NCI-H1092 treated with DMSO at 0.1 percent for 48 hours (cell line): ENCODE results near the gene RBM15.

ENCODE experiments used
- DNase-seq: peaks from one replicate; lab custom pipeline; 2025; lab: John Stamatoyannopoulos, UW

RBM15 gene

GRCh38 chr1:110348050-110348449 lies 8.9 kb downstream of the RBM15 start:
- no peak for DNase-seq

- DNase-seq = no peak
These were observed 9.6 kb downstream of the RBM15 start for GRCh38 chr1:110348771-110349170.

GRCh38 chr1:110350360-110350759 lies 11.2 kb downstream of the RBM15 start:
- DNase-seq = no peak

DNA sequence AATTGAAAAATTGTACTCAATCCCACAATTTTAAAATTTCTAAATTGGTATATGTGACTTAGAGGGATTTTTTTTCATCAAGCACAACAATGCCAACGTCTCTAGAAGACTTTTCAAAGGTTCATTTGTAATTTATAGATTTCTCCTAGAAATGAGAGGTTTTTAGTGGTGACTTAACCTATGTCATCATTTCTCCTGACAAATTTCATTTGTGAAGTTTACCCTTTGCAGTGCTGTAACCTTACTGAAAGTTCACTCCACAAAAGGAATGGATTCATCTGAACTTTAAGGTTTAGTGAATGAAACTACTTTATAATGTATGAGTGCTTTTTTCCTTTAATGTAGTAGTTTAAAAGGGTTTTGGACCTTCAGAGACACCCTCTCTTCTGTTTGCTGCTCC lies 16.1 kb downstream of the RBM15 start:
- DNase-seq = no peak

DNA sequence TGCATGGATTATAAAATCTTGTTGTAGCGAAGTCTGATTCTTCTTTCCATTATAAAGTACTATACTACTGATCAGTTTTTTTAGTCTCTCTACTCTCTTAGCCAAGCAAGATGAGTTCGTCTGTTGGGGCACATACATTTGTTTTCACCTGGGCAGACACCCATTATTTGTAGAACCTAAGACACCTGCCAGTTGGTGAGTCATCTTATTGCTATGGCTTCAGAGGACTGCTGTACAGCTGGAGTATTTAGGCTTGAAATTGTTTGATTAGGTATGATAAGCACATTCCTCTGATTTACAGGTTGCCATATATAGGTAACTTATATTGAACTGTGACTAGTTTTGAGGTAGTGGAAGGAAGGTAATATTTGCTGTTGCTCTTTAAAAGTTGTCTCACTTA lies 17.2 kb downstream of the RBM15 start:
- no peak for DNase-seq

GRCh38 chr1:110360431-110360830 lies 21.3 kb downstream of the RBM15 start:
- DNase-seq = no peak

DNA sequence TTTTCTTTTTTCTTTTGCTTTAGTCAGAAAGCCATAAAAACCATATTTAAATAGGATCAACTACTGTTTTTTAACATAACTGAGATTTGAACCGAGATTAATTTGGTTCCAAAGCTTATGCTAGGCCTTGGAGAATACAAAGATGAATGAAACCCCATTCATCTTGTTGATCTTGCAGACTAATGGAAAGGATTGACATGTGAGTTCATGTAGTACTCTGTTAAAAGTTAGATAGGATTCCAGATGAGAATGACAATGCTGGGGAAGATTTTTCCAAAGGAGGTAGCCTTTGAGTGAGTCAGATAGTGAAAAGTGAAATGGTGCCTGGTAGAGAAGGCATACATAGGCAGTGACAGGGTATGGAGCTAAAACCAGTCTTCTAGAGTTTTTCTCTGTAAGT lies 22.7 kb downstream of the RBM15 start:
- DNase-seq = no peak

GRCh38 chr1:110364221-110364620 lies 25.0 kb downstream of the RBM15 start:
- no peak for DNase-seq

GRCh38 chr1:110370827-110371226 lies 31.6 kb downstream of the RBM15 start:
- no peak for DNase-seq

- DNase-seq = no peak
These were observed 36.3 kb downstream of the RBM15 start for GRCh38 chr1:110375490-110375889.

GRCh38 chr1:110380672-110381283 lies 41.6 kb downstream of the RBM15 start:
- no peak for DNase-seq

DNA sequence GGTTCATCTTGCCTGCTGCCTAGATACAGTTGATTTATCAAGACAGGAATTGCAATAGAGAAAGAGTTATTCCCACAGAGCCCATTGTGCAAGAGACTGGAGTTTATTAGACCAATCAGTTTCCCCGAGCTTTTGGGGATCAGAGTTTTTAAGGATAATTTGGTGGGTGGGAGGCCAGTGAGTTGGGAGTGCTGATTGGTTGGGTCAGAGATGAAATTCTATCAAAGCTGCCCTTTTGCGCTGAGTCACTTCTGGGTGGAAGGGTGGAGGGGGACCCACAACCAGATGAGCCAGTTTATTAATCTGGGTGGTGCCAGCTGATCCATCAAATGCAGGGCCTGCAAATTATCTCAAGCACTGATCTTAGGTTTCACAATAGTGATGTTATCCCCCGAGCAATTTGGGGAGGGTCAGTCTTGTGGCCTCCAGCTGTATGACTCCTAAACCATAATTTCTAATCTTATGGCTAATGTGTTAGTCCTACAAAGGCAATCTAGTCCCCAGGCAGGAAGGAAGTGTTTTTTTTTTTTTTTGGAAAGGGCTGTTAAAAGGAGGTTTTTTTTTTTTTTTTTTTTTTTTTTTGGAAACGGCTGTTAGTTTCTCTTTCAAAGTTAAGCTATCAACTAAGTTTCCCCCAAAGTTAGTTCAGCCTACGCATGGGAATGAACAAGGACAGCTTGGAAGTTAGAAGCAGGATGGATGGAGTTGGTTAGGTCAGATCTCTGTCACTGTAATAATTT lies 44.2 kb downstream of the RBM15 start:
- DNase-seq = no peak

DNA sequence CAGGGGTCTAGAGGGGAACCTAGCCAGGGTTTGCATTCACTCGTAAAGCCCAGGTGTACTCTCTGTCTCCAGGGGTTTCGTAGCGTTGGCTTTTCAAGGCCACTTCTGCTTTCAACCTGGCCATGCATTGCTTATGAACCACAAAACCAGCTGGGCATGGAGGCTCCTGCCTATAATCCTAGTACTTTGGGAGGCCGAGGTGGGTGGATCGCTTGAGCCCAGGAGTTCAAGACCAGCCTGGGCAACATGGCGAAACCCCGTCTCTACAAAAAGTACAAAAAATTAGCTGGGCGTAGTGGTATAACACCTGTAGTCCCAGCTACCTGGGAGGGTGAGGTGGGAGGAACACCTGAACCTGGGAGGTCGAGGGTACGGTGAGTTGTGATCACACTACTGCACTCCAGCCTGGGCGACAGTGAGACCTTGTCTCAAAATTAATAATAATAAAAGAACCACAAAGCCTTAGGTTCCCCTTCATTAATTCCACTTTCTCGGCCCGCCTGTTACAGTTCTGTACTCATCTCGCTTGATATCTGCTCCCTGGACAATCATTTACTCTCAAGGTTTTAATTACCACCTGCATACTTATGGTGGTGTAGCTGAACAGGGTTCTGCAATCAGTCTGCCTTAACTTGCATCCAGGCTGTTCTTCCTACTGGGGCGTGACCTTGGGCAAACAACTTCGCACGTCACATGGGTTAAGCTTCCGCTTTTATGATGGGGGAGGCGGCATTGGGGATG lies 45.6 kb downstream of the RBM15 start:
- no peak for DNase-seq

DNA sequence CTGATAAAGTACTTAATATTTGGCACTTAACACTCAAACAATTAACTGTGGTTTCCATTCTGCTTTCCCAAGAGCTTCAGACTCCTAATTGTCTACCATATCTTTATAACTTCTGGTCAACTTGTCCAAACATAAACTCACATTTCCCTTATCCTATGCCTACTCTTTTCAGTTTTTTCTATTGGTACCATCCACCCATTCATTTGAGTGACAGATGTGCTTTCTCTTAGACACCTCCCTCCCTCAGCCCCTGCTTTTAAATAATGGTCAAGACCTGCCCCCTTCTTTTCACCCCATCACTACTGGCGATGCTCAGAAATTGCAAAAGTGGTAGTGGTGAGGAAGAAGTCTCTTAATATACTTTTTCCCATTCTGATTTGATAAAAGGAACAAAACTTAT lies 46.2 kb downstream of the RBM15 start:
- no peak for DNase-seq

DNA sequence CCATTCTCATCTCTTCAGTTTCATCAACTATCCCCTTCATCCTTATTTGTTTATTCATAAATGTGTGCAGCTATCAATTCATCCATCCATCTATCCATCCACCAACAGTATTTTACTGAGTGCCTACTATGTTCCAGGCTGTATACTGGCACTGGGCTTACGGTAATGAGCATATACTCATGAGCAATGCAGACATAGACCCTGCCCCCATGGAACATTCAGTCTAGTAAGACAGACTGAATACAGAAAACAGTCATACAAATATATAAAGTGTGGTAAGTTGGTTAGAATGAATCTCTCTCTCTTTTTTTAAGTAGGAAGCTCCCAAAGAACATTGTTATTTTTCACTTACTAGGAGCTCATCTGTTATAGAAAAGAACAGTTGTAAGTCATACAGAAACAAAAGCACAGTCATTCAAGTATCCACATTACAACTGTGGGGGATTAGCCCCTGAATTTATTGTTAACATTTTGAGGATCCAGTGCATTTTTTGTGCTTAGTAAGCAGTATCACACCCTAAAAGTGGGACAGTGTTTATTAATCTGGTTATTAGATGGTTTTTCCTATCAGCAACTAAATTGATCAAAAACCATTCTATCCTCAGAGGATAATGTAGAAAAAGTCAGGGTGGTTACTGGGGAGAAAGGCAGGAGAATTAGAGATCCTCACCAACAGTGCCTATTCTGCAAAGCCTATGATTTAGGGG lies 48.0 kb downstream of the RBM15 start:
- DNase-seq = no peak

DNA sequence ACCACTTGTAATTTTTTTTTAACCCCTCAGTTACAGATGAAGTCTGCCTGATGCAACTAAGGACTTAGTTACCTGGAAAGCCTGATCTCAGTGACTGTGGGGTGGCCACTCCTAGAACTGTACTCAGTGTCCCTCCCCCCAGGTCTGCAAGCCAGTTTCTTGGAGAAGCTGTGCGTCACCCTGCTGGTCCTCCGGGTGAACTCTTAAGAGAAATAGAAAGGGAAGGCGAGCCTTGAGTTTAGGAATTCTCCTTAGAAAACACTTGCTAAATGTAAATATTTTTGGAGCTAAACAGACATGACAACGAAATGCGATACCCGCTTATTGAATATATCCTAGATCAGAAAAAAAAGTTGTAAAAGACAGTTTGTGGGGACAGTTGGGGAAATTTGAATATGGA lies 50.9 kb downstream of the RBM15 start:
- no peak for DNase-seq

DNA sequence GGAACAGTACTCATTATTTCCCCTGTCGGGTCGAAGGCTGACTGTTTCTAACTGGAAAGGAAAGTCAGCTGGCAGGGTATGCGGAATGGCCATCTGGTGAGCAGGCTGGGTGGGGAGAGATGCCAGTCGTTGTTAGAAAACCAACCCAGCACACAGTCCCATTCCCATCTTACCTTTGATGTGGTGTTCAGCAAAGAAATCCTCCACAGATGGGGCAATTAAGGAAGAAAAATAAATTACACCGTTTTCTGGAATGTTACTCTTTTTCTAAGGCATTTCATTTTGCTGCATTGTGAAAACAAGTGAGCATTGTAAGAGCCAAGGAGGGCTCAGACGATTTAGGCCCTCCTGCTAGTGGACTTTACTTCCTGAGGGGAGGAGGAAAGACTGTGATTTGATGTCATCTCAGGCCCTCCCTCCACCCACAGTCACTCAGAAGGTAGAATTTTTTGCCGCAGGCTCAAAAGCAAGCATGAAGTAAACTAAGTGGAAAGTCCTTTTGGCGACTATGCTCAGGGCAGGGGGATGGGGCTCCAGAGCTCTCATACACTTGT lies 51.6 kb downstream of the RBM15 start, which contains the start of gene SLC16A4:
TSS of gene SLC16A4 (minus strand) at position 335 of the 554 bp plus-strand sequence. CDS start 1,703 bp downstream, outside the sequence.
- DNase-seq = no peak

DNA sequence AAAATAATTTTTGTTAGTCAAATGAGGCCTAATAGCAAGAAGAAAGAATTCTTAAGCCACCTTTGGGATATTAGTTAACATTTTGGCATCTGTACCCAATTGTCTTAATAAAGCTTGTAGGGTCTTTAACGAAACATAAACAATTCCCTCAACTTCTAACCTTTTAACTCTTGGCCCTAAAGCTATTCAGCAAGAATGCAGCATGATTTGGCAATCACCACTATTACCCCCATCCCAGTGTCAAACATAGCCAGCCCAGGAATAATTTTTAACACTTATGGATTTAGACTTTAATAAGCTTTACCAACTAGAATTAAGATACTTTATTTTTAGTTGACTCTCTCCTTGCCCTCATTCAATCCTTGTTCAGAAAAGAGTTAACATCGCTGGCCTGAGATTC lies 54.1 kb downstream of the RBM15 start:
- DNase-seq = no peak

DNA sequence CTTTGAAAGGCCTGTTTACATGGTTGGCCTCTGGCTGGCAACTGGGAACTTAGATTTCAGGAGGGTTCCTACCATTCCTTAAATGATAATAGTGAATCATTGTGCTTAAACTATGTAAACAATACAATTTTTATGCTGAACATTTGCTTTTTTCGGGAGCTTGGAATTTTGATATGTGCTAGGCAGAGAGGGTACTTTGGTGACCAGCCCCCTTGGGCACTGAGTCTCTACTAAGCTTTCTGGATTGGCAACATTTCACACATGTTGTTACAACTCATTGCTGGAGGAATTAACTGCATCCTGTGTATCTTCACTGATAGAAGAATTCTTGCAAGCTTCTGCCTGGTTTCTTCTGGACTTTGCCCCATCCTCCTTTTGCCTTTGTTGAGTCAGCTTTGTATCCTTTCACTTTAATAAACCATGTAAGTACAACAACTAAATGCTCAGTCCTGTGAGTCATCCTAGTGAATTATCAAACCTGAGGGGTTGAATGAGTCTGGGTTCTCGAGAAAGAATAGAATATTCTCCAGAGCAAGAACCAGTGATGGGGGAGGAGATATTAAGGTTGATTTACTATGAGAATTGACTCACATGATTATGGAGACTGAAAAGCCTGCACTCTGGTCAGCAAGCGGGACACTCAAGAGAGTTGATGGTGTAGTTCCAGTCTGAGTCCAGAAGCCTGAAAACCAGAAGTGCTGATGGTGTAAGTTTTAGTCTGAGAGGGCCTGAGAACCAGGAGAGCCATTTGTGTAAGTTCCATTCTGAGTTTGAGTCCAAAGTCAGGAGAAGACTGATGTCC lies 54.7 kb downstream of the RBM15 start:
- no peak for DNase-seq

GRCh38 chr1:110394493-110394820 lies 55.3 kb downstream of the RBM15 start:
- DNase-seq = no peak
